ENCODE measurements around the gene CAB39. TPM values are rescaled to one million over a fixed set of nuclear protein-coding genes. Genes with fewer than 3 reads are reported as not detected.

The CAB39 gene
- total RNA-seq, 1 donor from 2014 or later: 78.9 TPM

- H3K27me3 ChIP-seq: no peaks in the 10 kb centered on the region
- peaks cover 28% of the 10 kb centered on the region for H3K4me1 ChIP-seq
- H3K36me3 ChIP-seq: peaks cover 30% of the 10 kb centered on the region
- H3K27ac ChIP-seq: no peak overlapping the region
- ATAC-seq: peak; percentile 85
- TF ChIP-seq, protein P1, sequence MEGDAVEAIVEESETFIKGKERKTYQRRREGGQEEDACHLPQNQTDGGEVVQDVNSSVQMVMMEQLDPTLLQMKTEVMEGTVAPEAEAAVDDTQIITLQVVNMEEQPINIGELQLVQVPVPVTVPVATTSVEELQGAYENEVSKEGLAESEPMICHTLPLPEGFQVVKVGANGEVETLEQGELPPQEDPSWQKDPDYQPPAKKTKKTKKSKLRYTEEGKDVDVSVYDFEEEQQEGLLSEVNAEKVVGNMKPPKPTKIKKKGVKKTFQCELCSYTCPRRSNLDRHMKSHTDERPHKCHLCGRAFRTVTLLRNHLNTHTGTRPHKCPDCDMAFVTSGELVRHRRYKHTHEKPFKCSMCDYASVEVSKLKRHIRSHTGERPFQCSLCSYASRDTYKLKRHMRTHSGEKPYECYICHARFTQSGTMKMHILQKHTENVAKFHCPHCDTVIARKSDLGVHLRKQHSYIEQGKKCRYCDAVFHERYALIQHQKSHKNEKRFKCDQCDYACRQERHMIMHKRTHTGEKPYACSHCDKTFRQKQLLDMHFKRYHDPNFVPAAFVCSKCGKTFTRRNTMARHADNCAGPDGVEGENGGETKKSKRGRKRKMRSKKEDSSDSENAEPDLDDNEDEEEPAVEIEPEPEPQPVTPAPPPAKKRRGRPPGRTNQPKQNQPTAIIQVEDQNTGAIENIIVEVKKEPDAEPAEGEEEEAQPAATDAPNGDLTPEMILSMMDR (IDR thresholded peaks at IDR 0.05): no peak
- no peak overlapping the region for H3K4me3 ChIP-seq
- no peak for DNase-seq
- H3K9me3 ChIP-seq: no peaks in the 10 kb centered on the region
- intact Hi-C loops (cut with DNase I): no loop called here
Measured at GRCh38 chr2:230797515-230798495, 85.2 kb downstream of the CAB39 start.

DNA sequence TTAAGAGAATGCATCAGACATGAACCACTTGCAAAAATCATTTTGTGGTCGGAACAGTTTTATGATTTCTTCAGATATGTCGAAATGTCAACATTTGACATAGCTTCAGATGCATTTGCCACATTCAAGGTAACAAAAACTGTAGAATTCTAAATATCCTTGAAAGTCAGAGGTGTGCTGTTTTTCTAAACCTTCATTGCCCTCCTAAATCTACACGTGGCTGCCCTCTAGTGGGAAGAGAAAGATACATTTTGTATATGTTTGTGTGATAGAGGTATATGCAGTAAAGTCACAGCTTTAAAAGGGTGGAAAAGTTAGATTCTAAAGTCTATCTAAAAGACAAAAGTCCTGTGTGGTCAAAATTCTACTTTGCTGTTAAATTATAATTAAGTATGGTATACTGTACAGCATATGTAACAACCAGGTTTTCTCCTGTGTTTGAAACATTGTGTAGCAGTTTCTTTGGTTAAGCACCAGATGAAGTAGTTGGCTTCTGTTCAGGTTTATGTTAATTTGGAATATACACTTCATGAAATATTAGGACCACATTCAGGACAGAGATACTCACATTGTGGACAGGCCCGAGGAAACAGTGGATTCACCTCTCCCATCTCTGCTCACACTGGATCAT lies 86.2 kb downstream of the CAB39 start:
- Histone ChIP-seq H3K9me3 (no peaks in the 10 kb centered on the region), H3K4me3 (no peak overlapping the region), H3K4me1 (peaks cover 22% of the 10 kb centered on the region), H3K36me3 (peaks cover 33% of the 10 kb centered on the region), H3K27me3 (no peaks in the 10 kb centered on the region), H3K27ac (no peak overlapping the region)
- intact Hi-C loops (cut with DNase I): no loop called here
- TF ChIP-seq, protein P1 (IDR thresholded peaks at IDR 0.05): peak; percentile 63
- DNase-seq: no peak
- peak; percentile 65 for ATAC-seq

DNA sequence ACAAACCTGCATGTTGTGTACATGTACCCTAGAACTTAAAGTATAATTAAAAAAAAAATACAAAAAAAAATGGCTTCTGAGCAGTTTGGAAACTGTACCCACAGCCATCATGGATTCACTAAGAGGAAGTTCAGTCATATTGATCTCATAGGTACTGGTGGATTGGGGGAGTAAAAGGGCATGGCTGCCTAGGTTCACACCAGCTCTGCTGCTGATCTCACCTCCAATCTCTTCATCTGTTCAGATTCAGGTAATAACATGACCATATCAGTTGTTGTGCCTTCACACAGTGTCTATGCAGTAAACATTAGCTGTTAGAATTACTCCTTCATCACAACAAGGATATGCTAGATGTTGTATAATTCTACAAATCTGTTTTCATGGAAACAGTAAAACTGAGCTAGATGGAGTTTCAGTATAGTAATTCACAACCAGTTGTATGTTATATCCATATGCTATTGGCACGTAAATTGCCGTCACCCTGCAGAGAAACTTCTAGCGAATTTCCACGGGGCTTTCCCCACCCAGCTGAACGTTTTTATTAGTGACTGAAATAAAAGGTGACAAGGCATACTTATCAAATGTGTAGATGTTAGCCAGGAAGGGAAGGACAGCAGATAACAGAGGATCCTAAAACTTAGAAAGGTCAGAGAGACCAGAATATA lies 92.8 kb downstream of the CAB39 start:
- TF ChIP-seq, protein P1 (IDR thresholded peaks at IDR 0.05): no peak
- H3K36me3 ChIP-seq: peaks cover 27% of the 10 kb centered on the region

GRCh38 chr2:230807729-230808128 lies 95.1 kb downstream of the CAB39 start:
- TF ChIP-seq, protein P1 (IDR thresholded peaks at IDR 0.05): no peak
- H3K4me1 ChIP-seq: no peaks in the 10 kb centered on the region
- H3K27ac ChIP-seq: no peak overlapping the region
- DNase-seq: no peak
- H3K4me3 ChIP-seq: no peak overlapping the region
- H3K27me3 ChIP-seq: no peaks in the 10 kb centered on the region
- H3K9me3 ChIP-seq: no peaks in the 10 kb centered on the region
- H3K36me3 ChIP-seq: peaks cover 35% of the 10 kb centered on the region
- peak; percentile 53 for ATAC-seq
- intact Hi-C loops (cut with DNase I): loop anchor here (10.0 kb wide), 1 partner anchor 93 kb away; the partner anchor contains the start of gene CAB39

More for the DNA sequence above, 92.8 kb downstream of the CAB39 start:
- H3K9me3 ChIP-seq: no peaks in the 10 kb centered on the region
- intact Hi-C loops (cut with DNase I): loop anchor here (10.0 kb wide), 1 partner anchor 91 kb away; the partner anchor contains the start of gene CAB39
- no peak overlapping the region for H3K4me3 ChIP-seq
- ATAC-seq (no peak), DNase-seq (no peak)
- no peak overlapping the region for H3K27ac ChIP-seq
- no peaks in the 10 kb centered on the region for H3K27me3 ChIP-seq
- H3K4me1 ChIP-seq: no peaks in the 10 kb centered on the region

- no peak overlapping the region for H3K4me3 ChIP-seq
- H3K36me3 ChIP-seq: peaks cover 41% of the 10 kb centered on the region
- TF ChIP-seq, protein P1 (IDR thresholded peaks at IDR 0.05): no peak
- H3K27ac ChIP-seq: no peak overlapping the region
- intact Hi-C loops (cut with DNase I): loop anchor here (10.0 kb wide), 1 partner anchor 94 kb away; the partner anchor contains the start of gene CAB39
- no peaks in the 10 kb centered on the region for H3K27me3 ChIP-seq
- peak; percentile 72 for ATAC-seq
- DNase-seq: no peak
- H3K9me3 ChIP-seq: no peaks in the 10 kb centered on the region
- H3K4me1 ChIP-seq: no peaks in the 10 kb centered on the region
Measured at GRCh38 chr2:230809015-230809414, 96.4 kb downstream of the CAB39 start.

Measured in upper lobe of right lung (tissue), 1 donor.